NCI-H2107 (cell line): ENCODE measurements around the gene SUPT3H.

Experiments
- DNase-seq: peaks from one replicate; lab custom pipeline; 2025; lab: John Stamatoyannopoulos, UW

Gene SUPT3H

GRCh38 chr6:45256697-45257695, 120.7 kb downstream of the SUPT3H start:
- no peak for DNase-seq

GRCh38 chr6:45255434-45255833, 122.3 kb downstream of the SUPT3H start:
- DNase-seq = no peak

- DNase-seq = no peak
Observed at GRCh38 chr6:45254253-45254652, 123.5 kb downstream of the SUPT3H start.

GRCh38 chr6:45253453-45253852, 124.3 kb downstream of the SUPT3H start:
- no peak for DNase-seq

- DNase-seq = no peak
Observed at GRCh38 chr6:45231660-45232059, 146.1 kb downstream of the SUPT3H start.

- no peak for DNase-seq
Observed at GRCh38 chr6:45229416-45229815, 148.3 kb downstream of the SUPT3H start.

- DNase-seq = no peak
Observed at GRCh38 chr6:45226081-45226480, 151.7 kb downstream of the SUPT3H start.

GRCh38 chr6:45222380-45222779, 155.4 kb downstream of the SUPT3H start:
- no peak for DNase-seq

- DNase-seq = no peak
Observed at GRCh38 chr6:45215759-45216158, 162.0 kb downstream of the SUPT3H start.

- no peak for DNase-seq
Observed at GRCh38 chr6:45212976-45213375, 164.8 kb downstream of the SUPT3H start.

GRCh38 chr6:45209762-45210161, 168.0 kb downstream of the SUPT3H start:
- DNase-seq = no peak

- DNase-seq = no peak
Observed at GRCh38 chr6:45206793-45207492, 170.8 kb downstream of the SUPT3H start.

- no peak for DNase-seq
Observed at GRCh38 chr6:45201484-45201883, 176.2 kb downstream of the SUPT3H start.

- no peak for DNase-seq
Observed at GRCh38 chr6:45200510-45200909, 177.2 kb downstream of the SUPT3H start.

GRCh38 chr6:45199554-45199953, 178.2 kb downstream of the SUPT3H start:
- no peak for DNase-seq

- DNase-seq = no peak
Observed at GRCh38 chr6:45196121-45196520, 181.6 kb downstream of the SUPT3H start.

GRCh38 chr6:45195137-45195536, 182.6 kb downstream of the SUPT3H start:
- no peak for DNase-seq

- DNase-seq = no peak
Observed at GRCh38 chr6:45192556-45192955, 185.2 kb downstream of the SUPT3H start.

- DNase-seq = no peak
Observed at GRCh38 chr6:45191414-45191813, 186.3 kb downstream of the SUPT3H start.

GRCh38 chr6:45187836-45188235, 189.9 kb downstream of the SUPT3H start:
- no peak for DNase-seq

GRCh38 chr6:45185403-45186251, 192.1 kb downstream of the SUPT3H start:
- no peak for DNase-seq

- DNase-seq = no peak
Observed at GRCh38 chr6:45184937-45185336, 192.8 kb downstream of the SUPT3H start.
